Lower leg skin (tissue), 4 donors: ENCODE data around the gene PKD2L1. TPM values are rescaled to one million over a fixed set of nuclear protein-coding genes. Genes with fewer than 3 reads are reported as not detected.

Experiments
- DNase-seq, 2 donors: peaks; one replicate each; pipeline ENCODE4 v3.0.0-alpha.2; 2019; ENCODE audit warnings: low spot score in 2 of 2
- H3K4me3 ChIP-seq: fragments of 200-600 bp; sonication (generic); 2 replicates; pipeline ENCODE4 v1.5.1; 2017; ENCODE audit warnings: mild to moderate bottlenecking, low read depth; ENCODE audit not compliant: poor library complexity, severe bottlenecking
- POLR2A ChIP-seq, 2 donors: fragments of 450-650 bp; IDR thresholded peaks; one replicate each; pipeline ENCODE4 v1.6.1; 2016 to 2017; ENCODE audit warnings: antibody characterized with exemption in 2 of 2, mild to moderate bottlenecking in 1 of 2, moderate library complexity in 1 of 2
- WGBS, 2 donors: methylation state at CpG; one replicate each; pipeline ENCODE4 v1.1.5; 2018; 5-methylcytosine and 5-hydroxymethylcytosine counted together
- intact Hi-C: fragments of 100-400 bp; cut with DNase I; formaldehyde crosslinking; loops from one replicate; pipeline ENCODE4 v1.15.0; 2023; ENCODE audit warnings: low total_unique reads
- total RNA-seq, 4 donors: library from RNA; depleted of rRNA; stranded (reverse); fragments of >200 nt; gene quantifications; one replicate each; pipeline ENCODE4 v1.1.0, GENCODE V29; 2016
- TF ChIP-seq, protein P1 (sequence below), 3 donors: fragments of 450-650 bp; IDR thresholded peaks; one replicate each; pipeline ENCODE4 v1.5.1; 2016; ENCODE audit warnings: antibody characterized with exemption in 3 of 3, mild to moderate bottlenecking in 3 of 3, moderate library complexity in 2 of 3

The PKD2L1 gene
- total RNA-seq, 4 donors from 2014 or later = not detected

DNA sequence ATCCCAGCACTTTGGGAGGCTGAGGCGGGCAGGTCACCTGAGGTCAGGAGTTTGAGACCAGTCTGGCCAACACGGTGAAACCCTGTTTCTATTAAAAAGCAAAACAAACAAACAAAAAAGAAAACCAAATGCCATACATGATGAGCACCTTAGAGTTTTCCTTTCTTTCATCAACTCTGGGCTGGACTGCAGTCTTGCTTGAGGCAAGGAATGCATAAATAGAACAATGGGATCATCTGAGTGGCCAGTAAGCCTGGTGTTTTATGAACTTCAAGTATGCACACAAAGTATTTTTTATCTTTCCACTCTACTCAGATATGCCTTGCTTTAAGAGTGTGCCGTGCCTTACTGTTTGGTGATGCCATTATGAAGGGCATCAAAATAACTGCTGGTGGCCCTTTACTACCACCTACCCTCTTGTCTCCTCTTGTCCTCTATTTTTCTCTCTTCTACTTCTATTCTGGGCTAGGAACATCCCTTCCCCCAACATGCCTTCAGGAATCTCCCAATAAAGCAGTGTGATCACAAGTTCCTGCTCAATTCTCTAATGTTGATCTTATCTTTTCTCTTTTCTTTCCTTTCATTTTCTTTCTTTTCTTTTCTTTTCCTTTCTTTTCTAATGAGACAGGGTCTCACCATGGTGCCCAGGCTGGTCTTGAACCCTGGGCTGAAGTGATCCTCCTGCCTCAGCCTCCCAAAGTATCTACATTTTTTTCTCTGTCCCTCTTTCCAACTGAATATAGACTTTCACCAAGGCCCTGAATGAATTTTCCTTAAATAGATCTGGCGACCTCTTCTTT lies 27.2 kb upstream of the PKD2L1 start:
- TF ChIP-seq, protein P1, sequence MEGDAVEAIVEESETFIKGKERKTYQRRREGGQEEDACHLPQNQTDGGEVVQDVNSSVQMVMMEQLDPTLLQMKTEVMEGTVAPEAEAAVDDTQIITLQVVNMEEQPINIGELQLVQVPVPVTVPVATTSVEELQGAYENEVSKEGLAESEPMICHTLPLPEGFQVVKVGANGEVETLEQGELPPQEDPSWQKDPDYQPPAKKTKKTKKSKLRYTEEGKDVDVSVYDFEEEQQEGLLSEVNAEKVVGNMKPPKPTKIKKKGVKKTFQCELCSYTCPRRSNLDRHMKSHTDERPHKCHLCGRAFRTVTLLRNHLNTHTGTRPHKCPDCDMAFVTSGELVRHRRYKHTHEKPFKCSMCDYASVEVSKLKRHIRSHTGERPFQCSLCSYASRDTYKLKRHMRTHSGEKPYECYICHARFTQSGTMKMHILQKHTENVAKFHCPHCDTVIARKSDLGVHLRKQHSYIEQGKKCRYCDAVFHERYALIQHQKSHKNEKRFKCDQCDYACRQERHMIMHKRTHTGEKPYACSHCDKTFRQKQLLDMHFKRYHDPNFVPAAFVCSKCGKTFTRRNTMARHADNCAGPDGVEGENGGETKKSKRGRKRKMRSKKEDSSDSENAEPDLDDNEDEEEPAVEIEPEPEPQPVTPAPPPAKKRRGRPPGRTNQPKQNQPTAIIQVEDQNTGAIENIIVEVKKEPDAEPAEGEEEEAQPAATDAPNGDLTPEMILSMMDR (IDR thresholded peaks at IDR 0.05) = no peak
- TF ChIP-seq POLR2A (IDR thresholded peaks at IDR 0.05) = no peak
- WGBS, 2 donors = 86 to 87% methylated on average over 4 of the region's 4 CpGs
- intact Hi-C loops = no loop called here
- no peak for DNase-seq
- no peak overlapping the region for H3K4me3 ChIP-seq

DNA sequence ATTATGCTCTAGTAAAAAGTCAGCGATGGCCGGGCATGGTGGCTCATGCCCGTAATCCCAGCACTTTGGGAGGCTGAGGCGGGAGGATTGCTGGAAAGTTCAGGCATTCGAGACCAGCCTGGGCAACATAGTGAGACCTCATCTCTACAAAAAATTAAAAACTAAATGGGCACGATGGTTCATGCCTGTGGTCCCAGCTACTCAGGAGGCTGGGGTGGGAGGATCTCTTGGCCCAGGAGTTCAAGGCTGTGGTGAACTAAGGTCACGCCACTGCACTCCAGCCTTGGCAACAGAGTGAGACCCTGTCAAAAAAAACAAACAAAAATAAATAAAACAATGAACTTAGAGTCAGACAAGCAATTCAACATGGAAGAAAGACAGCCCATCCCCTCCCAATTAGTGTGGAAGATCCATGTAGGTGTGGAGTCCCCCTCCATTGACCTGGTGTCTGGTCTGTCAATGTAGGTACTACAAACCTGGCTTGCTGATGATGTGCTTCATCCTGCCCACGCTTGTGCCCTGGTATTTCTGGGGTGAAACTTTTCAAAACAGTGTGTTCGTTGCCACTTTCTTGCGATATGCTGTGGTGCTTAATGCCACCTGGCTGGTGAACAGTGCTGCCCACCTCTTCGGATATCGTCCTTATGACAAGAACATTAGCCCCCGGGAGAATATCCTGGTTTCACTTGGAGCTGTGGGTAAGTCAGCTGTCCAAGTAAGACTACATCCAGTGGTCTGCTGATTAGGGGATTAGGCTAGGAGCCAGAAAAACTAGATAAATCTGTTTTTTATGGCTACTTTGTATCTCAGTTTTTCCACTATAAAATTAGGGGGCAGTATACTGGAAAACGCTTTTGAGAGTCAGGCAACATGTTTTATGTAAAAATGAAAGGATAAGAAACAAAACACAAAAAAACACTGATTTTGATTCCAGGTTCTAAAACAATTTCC lies 26.3 kb upstream of the PKD2L1 start:
- no peak for TF ChIP-seq POLR2A (IDR thresholded peaks at IDR 0.05)
- TF ChIP-seq, protein P1 (IDR thresholded peaks at IDR 0.05) = no peak
- H3K4me3 ChIP-seq = no peak overlapping the region
- WGBS, 2 donors = 92 to 96% methylated on average over 14 of the region's 14 CpGs
- no peak for DNase-seq
- intact Hi-C loops = no loop called here

DNA sequence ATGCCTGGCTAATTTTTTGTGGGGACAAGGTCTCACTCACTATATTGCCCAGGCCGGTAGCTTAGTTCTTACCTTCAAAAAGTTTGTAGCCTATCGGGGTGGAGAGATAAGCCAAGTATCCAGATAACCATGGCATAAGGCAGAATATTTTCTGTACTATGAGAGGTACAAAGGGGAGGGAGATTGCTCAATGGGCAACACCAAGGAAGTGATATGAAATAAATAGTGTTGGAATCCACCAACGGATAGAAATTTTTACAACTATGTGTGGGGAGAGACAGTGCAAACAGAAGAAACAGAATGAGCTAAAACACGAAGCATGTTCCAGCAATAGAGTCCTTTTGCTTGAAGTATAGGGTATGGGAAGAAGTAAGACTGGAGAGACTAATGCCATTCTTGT lies 25.1 kb upstream of the PKD2L1 start:
- intact Hi-C loops = no loop called here
- TF ChIP-seq POLR2A (IDR thresholded peaks at IDR 0.05) = no peak
- TF ChIP-seq, protein P1 (IDR thresholded peaks at IDR 0.05) = no peak
- DNase-seq = no peak
- 95 to 96% methylated on average over 4 of the region's 4 CpGs for WGBS, 2 donors
- no peak overlapping the region for H3K4me3 ChIP-seq

DNA sequence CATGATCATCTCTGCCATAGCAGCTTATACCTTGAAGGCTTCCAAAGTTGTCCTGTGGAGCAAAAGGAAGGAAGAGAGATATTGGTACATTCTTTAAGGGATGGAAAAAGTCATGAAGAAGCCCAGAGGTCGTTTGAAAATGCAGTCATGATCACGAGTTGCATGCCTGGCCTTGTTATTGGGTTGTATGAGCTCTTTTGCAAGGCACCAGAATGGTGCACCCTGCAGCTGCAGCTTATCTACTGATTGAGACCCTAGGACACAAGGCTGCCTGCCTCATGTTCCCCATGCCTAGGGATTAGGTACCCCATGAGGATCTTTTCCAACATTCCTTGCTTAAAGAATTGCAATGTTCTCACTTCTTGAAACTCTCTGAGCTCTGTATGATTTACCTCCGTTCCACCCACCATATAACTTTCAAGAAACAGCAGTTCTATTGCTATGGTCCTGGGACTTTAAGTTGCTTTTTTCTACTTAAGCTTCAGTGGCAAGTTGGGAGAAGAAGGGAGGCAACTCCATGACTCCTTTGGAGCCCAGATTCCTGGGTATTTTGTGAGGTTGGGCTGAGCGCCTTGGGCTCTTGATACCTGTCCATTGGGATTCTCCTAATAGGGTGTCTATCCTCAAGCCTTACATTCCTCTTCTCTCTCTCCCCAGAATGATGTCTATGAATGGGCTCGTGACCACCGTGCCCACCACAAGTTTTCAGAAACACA lies 23.9 kb upstream of the PKD2L1 start:
- TF ChIP-seq, protein P1 (IDR thresholded peaks at IDR 0.05) = no peak
- TF ChIP-seq POLR2A (IDR thresholded peaks at IDR 0.05) = no peak

DNA sequence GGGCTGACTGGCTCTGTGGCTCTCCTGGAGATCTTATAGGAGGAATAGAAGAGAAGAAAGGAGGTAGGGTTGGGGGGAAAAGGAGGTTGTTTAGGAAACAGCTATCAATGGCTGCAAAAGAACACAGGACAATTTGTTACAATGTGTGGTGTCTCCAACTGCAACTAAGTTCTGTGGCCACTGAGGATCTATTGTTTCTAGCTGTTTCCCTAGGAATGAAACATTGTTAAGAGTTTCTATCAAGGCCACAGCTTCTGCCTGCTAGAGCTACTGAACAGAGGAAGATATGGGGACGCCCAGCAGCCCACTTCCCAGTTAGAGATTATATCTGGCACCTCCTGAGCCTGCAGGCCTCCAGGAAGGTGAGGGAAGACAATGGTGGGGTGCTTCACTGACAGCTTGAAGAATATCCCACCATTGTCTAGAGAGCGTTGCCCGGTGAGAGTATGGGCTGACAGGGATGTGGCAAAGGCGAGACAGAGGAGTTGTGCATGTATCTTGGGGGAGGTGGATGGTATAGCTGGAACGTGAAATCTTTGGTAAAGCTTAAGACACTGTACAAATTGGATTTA lies 21.0 kb upstream of the PKD2L1 start:
- intact Hi-C loops = no loop called here
- WGBS, 2 donors = 89 to 91% methylated on average over 5 of the region's 5 CpGs

More for the DNA sequence above, 23.9 kb upstream of the PKD2L1 start:
- 74 to 79% methylated on average over 6 of the region's 6 CpGs for WGBS, 2 donors
- no peak overlapping the region for H3K4me3 ChIP-seq
- DNase-seq = no peak
- intact Hi-C loops = no loop called here

More for the DNA sequence above, 21.0 kb upstream of the PKD2L1 start:
- no peak for DNase-seq
- TF ChIP-seq, protein P1 (IDR thresholded peaks at IDR 0.05) = no peak
- TF ChIP-seq POLR2A (IDR thresholded peaks at IDR 0.05) = no peak
- no peak overlapping the region for H3K4me3 ChIP-seq
